Esophagus muscularis mucosa (tissue), 3 donors: ENCODE data around the gene GJA4.

Source experiments
- POLR2A ChIP-seq: fragments of 450-650 bp; IDR thresholded peaks from one replicate; pipeline ENCODE4 v1.6.1; 2017; ENCODE audit warnings: antibody characterized with exemption, moderate library complexity, mild to moderate bottlenecking, low read depth
- TF ChIP-seq, protein P1 (sequence below), 3 experiments: fragments of 200-600 bp in 2 of 3; fragments of 450-650 bp in 1 of 3; sonication (generic) in 2 of 3; IDR thresholded peaks; one replicate each; pipeline ENCODE4 v1.5.1; 2017 to 2019; ENCODE audit warnings: antibody characterized with exemption in 3 of 3, mild to moderate bottlenecking in 2 of 3, moderate library complexity in 1 of 3

DNA sequence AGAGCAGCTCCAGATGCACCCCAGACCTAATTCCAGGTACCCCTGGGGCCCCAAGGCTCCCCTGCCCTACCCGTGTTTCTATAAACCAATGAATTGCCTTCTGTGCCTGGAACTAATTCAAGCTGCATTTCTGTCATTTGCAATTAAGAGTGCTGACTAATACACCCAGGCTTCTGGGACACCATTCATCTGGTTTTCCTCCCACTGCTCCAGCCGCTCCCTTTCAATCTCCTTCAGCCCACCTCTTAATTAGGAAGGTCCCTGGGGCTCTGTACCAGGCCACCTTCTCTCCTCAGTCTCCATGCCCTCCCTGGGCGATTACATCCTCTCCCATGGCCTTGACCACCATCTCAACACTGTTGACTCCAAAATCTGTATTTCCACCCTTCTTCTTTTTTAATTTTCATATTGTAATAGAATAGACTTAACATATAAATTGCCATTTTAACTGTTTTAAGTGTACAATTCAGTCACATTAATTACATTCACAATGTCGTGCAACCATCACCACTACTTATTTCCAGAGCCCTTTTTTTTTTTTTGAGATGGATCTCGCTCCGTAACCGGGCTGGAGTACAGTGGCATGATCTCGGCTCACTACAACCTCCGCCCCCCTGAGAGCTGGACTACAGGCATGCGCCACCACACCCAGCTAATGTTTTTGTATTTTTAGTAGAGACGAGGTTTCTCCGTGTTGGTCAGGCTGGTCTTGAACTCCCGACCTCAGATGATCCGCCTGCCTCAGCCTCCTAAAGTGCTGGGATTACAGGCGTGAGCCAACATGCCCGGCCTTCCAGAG, 21.0 kb upstream of the GJA4 start:
- TF ChIP-seq, protein P1, sequence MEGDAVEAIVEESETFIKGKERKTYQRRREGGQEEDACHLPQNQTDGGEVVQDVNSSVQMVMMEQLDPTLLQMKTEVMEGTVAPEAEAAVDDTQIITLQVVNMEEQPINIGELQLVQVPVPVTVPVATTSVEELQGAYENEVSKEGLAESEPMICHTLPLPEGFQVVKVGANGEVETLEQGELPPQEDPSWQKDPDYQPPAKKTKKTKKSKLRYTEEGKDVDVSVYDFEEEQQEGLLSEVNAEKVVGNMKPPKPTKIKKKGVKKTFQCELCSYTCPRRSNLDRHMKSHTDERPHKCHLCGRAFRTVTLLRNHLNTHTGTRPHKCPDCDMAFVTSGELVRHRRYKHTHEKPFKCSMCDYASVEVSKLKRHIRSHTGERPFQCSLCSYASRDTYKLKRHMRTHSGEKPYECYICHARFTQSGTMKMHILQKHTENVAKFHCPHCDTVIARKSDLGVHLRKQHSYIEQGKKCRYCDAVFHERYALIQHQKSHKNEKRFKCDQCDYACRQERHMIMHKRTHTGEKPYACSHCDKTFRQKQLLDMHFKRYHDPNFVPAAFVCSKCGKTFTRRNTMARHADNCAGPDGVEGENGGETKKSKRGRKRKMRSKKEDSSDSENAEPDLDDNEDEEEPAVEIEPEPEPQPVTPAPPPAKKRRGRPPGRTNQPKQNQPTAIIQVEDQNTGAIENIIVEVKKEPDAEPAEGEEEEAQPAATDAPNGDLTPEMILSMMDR (IDR thresholded peaks at IDR 0.05): no peak
- no peak for TF ChIP-seq POLR2A
